ENCODE results near the gene TESK1. TPM values are rescaled to one million over a fixed set of nuclear protein-coding genes. Genes with fewer than 3 reads are reported as not detected.

TESK1 gene
- total RNA-seq, 1 donor from 2014 or later: 5.2 TPM

DNA sequence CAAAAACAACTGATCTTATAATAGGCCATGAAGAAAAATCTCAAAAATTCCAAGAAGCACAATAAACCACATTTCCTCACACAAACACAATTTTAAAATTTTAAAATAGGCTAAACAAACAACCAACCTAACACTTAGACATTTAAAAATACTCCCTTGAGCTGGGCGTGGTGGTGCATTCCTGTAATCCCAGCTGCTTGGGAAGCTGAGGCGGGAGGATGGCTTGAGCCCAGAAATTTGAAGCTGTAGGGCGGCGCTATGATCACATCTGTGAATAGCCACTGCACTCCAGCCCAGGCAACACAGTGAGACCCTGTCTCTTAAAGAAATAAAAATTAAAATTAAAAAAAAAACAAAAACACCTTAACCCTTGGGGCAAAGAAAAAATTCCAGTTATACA is 36.9 kb upstream of the TESK1 start:
- Mint-ChIP-seq H3K36me3 (no peaks in the 10 kb centered on the region), H3K27ac (no peak overlapping the region)

GRCh38 chr9:35569206-35569605 is 35.9 kb upstream of the TESK1 start:
- H3K36me3 ChIP-seq: no peaks in the 10 kb centered on the region
- no peak overlapping the region for H3K4me3 ChIP-seq
- no peak for TF ChIP-seq CTCF (IDR thresholded peaks at IDR 0.05)
- TF ChIP-seq EZH2phosphoT487 (IDR thresholded peaks at IDR 0.05): no peak
- no peak for TF ChIP-seq EZH2 (IDR thresholded peaks at IDR 0.05)
- no peaks in the 10 kb centered on the region for H4K20me1 ChIP-seq (ENCODE audit: low read depth)
- no peaks in the 10 kb centered on the region for H3K9me3 ChIP-seq (ENCODE audit: low read depth)
- peaks cover 1% of the 10 kb centered on the region for H3K4me1 ChIP-seq
- Mint-ChIP-seq H3K9me3 (no peaks in the 10 kb centered on the region), H3K27ac (no peak overlapping the region), H3K4me3 (no peak overlapping the region), H3K27me3 (ENCODE audit: insufficient read depth, low read depth) (peaks cover 2% of the 10 kb centered on the region), H3K4me1 (peaks cover 1% of the 10 kb centered on the region), H3K36me3 (no peaks in the 10 kb centered on the region)
- H3K79me2 ChIP-seq (ENCODE audit: low read depth): no peaks in the 10 kb centered on the region
- no peak overlapping the region for H3K27ac ChIP-seq
- H2AFZ ChIP-seq (replicated peaks): no peak overlapping the region
- no peaks in the 10 kb centered on the region for H3K27me3 ChIP-seq
- no peak overlapping the region for H3K4me2 ChIP-seq
- no peaks in the 10 kb centered on the region for H3F3A ChIP-seq (ENCODE audit: low read depth)
- no peak overlapping the region for H3K9ac ChIP-seq
- no peak for DNase-seq (ENCODE audit: low spot score)

More for the DNA sequence above, 36.9 kb upstream of the TESK1 start:
- H3K36me3 ChIP-seq: no peaks in the 10 kb centered on the region
- H3K4me2 ChIP-seq: no peak overlapping the region
- Mint-ChIP-seq H3K9me3 (no peaks in the 10 kb centered on the region), H3K27me3 (ENCODE audit: insufficient read depth, low read depth) (peaks cover 2% of the 10 kb centered on the region), H3K4me1 (peaks cover 11% of the 10 kb centered on the region), H3K4me3 (no peak overlapping the region)
- H3K27ac ChIP-seq: no peak overlapping the region
- H3K4me3 ChIP-seq: no peak overlapping the region
- H4K20me1 ChIP-seq (ENCODE audit: low read depth): no peaks in the 10 kb centered on the region
- H3K9ac ChIP-seq: no peak overlapping the region
- no peaks in the 10 kb centered on the region for H3F3A ChIP-seq (ENCODE audit: low read depth)
- H3K9me3 ChIP-seq (ENCODE audit: low read depth): no peaks in the 10 kb centered on the region
- TF ChIP-seq EZH2 (IDR thresholded peaks at IDR 0.05) (no peak), CTCF (IDR thresholded peaks at IDR 0.05) (no peak), EZH2phosphoT487 (IDR thresholded peaks at IDR 0.05) (no peak)
- no peak for DNase-seq (ENCODE audit: low spot score)
- no peak overlapping the region for H2AFZ ChIP-seq (replicated peaks)
- peaks cover 10% of the 10 kb centered on the region for H3K4me1 ChIP-seq
- no peaks in the 10 kb centered on the region for H3K79me2 ChIP-seq (ENCODE audit: low read depth)
- no peaks in the 10 kb centered on the region for H3K27me3 ChIP-seq

GRCh38 chr9:35570709-35571504 is 34.2 kb upstream of the TESK1 start:
- Mint-ChIP-seq H3K27ac (no peak overlapping the region), H3K9me3 (no peaks in the 10 kb centered on the region), H3K36me3 (no peaks in the 10 kb centered on the region), H3K4me1 (no peaks in the 10 kb centered on the region), H3K27me3 (ENCODE audit: insufficient read depth, low read depth) (no peaks in the 10 kb centered on the region), H3K4me3 (no peak overlapping the region)
- no peaks in the 10 kb centered on the region for H3K27me3 ChIP-seq
- no peaks in the 10 kb centered on the region for H3K79me2 ChIP-seq (ENCODE audit: low read depth)
- H3K4me1 ChIP-seq: no peaks in the 10 kb centered on the region
- no peaks in the 10 kb centered on the region for H4K20me1 ChIP-seq (ENCODE audit: low read depth)
- no peak overlapping the region for H3K4me3 ChIP-seq
- DNase-seq (ENCODE audit: low spot score): no peak
- H3K9me3 ChIP-seq (ENCODE audit: low read depth): no peaks in the 10 kb centered on the region
- H3K4me2 ChIP-seq: no peak overlapping the region
- H2AFZ ChIP-seq (replicated peaks): no peak overlapping the region
- H3K36me3 ChIP-seq: no peaks in the 10 kb centered on the region
- TF ChIP-seq EZH2phosphoT487 (IDR thresholded peaks at IDR 0.05): no peak
- TF ChIP-seq EZH2 (IDR thresholded peaks at IDR 0.05): no peak
- TF ChIP-seq CTCF (IDR thresholded peaks at IDR 0.05): no peak
- H3K9ac ChIP-seq: no peak overlapping the region
- H3F3A ChIP-seq (ENCODE audit: low read depth): no peaks in the 10 kb centered on the region
- no peak overlapping the region for H3K27ac ChIP-seq

Measured in neural progenitor cell (in vitro differentiated cells).